Activated T-helper 2 cell treated with anti-CD3 and anti-CD28 coated beads, Interferon-gamma antibody, Interleukin-2, Interleukin-4, amounts not matched to agents 10 μg/mL and 5 μg/mL and 100 μg/mL, durations not matched to agents 14 hours and 24 hours and 36 hours (primary cell): ENCODE measurements around the gene NR2C2AP. TPM values are rescaled to one million over a fixed set of nuclear protein-coding genes. Genes with fewer than 3 reads are reported as not detected.
"Not testable (repeated sequence)": the region's sequence is repeated elsewhere in the genome, so short reads cannot be mapped to it uniquely, and the experiment has no call there.

Source experiments
- DNase-seq: peaks from one replicate; pipeline ENCODE4 v3.0.0; 2021; ENCODE audit warnings: low spot score
- H3K27ac Mint-ChIP-seq: one replicate; pipeline ENCODE4 v1.8.0; 2021; ENCODE audit warnings: mixed read lengths
- H3K27me3 Mint-ChIP-seq: one replicate; pipeline ENCODE4 v1.8.0; 2021; ENCODE audit warnings: low read depth, mixed read lengths
- H3K36me3 Mint-ChIP-seq: one replicate; pipeline ENCODE4 v1.8.0; 2021; ENCODE audit warnings: low read depth, mixed read lengths
- H3K4me1 Mint-ChIP-seq: one replicate; pipeline ENCODE4 v1.8.0; 2021; ENCODE audit warnings: low read depth, mixed read lengths
- H3K4me3 Mint-ChIP-seq: one replicate; pipeline ENCODE4 v1.8.0; 2021; ENCODE audit warnings: low read depth, mild to moderate bottlenecking, moderate library complexity, mixed read lengths
- H3K9me3 Mint-ChIP-seq: one replicate; pipeline ENCODE4 v1.8.0; 2021; ENCODE audit warnings: mixed read lengths
- intact Hi-C: fragments of 100-400 bp; cut with micrococcal nuclease; formaldehyde crosslinking; loops from one replicate; pipeline ENCODE4 v1.15.1; 2023
- total RNA-seq: library from RNA; stranded (reverse); gene quantifications from 2 replicates; pipeline ENCODE4 v1.2.3, GENCODE V29; 2022

NR2C2AP gene
- total RNA-seq, 1 donor from 2014 or later, result 32.5 TPM

GRCh38 chr19:19192078-19192882 lies 10.9 kb downstream of the NR2C2AP start, which contains the start of the genes BORCS8 and RFXANK:
Gene BORCS8 (minus strand): TSS chr19:19192152. CDS start chr19:19192117, 35 bp downstream.
Gene RFXANK (plus strand): TSS chr19:19192258. CDS start chr19:19193947, 1,689 bp downstream.
- intact Hi-C loops, result loop anchor here (1.0 to 5.0 kb wide), 5 partner anchors 11 to 275 kb away; partner anchors contain the start of genes ARMC6, COPE, DDX49 and MAU2
- Mint-ChIP-seq H3K4me3 (peak within 1 kb of the TSS; percentile 94), H3K36me3 (peaks cover 25% of the 10 kb centered on the region), H3K27ac (peak within 1 kb of the TSS; percentile 99), H3K27me3 (no peaks in the 10 kb centered on the region), H3K9me3 (no peaks in the 10 kb centered on the region), H3K4me1 (peaks cover 18% of the 10 kb centered on the region)
- DNase-seq, result peak; percentile 99

GRCh38 chr19:19191768-19192077 lies 11.5 kb downstream of the NR2C2AP start:
- H3K27ac Mint-ChIP-seq, result peak overlapping the region; percentile 99
- peaks cover 27% of the 10 kb centered on the region for H3K36me3 Mint-ChIP-seq
- H3K4me1 Mint-ChIP-seq, result peaks cover 18% of the 10 kb centered on the region
- DNase-seq, result no peak
- H3K4me3 Mint-ChIP-seq, result peak overlapping the region; percentile 94
- H3K9me3 Mint-ChIP-seq, result peaks cover 3% of the 10 kb centered on the region
- intact Hi-C loops, result loop anchor here (1.0 to 5.0 kb wide), 5 partner anchors 12 to 274 kb away; partner anchors contain the start of genes ARMC6, COPE, DDX49 and MAU2
- no peaks in the 10 kb centered on the region for H3K27me3 Mint-ChIP-seq

- intact Hi-C loops, result no loop called here
- H3K36me3 Mint-ChIP-seq, result peaks cover 48% of the 10 kb centered on the region
Observed at GRCh38 chr19:19186742-19187141, 16.5 kb downstream of the NR2C2AP start.

GRCh38 chr19:19185853-19186740 lies 17.1 kb downstream of the NR2C2AP start:
- H3K4me3 Mint-ChIP-seq, result no peak overlapping the region
- intact Hi-C loops, result no loop called here
- H3K27ac Mint-ChIP-seq, result peak overlapping the region; percentile 4

More at GRCh38 chr19:19186742-19187141, 16.5 kb downstream of the NR2C2AP start:
- H3K27ac Mint-ChIP-seq, result no peak overlapping the region
- H3K4me1 Mint-ChIP-seq, result peaks cover 13% of the 10 kb centered on the region
- H3K27me3 Mint-ChIP-seq, result no peaks in the 10 kb centered on the region
- no peak overlapping the region for H3K4me3 Mint-ChIP-seq
- DNase-seq, result no peak
- peaks cover 7% of the 10 kb centered on the region for H3K9me3 Mint-ChIP-seq

GRCh38 chr19:19181488-19181998 lies 21.7 kb downstream of the NR2C2AP start:
- no peaks in the 10 kb centered on the region for H3K27me3 Mint-ChIP-seq

More at GRCh38 chr19:19185853-19186740, 17.1 kb downstream of the NR2C2AP start:
- H3K4me1 Mint-ChIP-seq, result peaks cover 13% of the 10 kb centered on the region
- DNase-seq, result peak; percentile 42
- H3K9me3 Mint-ChIP-seq, result peaks cover 7% of the 10 kb centered on the region
- H3K27me3 Mint-ChIP-seq, result no peaks in the 10 kb centered on the region
- H3K36me3 Mint-ChIP-seq, result peaks cover 55% of the 10 kb centered on the region

GRCh38 chr19:19179548-19180441 lies 23.4 kb downstream of the NR2C2AP start:
- intact Hi-C loops, result no loop called here
- Mint-ChIP-seq H3K27me3 (no peaks in the 10 kb centered on the region), H3K4me1 (no peaks in the 10 kb centered on the region), H3K36me3 (peaks cover 33% of the 10 kb centered on the region), H3K9me3 (no peaks in the 10 kb centered on the region), H3K4me3 (no peak overlapping the region), H3K27ac (no peak overlapping the region)
- no peak for DNase-seq

More at GRCh38 chr19:19181488-19181998, 21.7 kb downstream of the NR2C2AP start:
- H3K9me3 Mint-ChIP-seq, result peaks cover 2% of the 10 kb centered on the region
- no peak overlapping the region for H3K27ac Mint-ChIP-seq
- H3K4me1 Mint-ChIP-seq, result peaks cover 2% of the 10 kb centered on the region
- intact Hi-C loops, result no loop called here
- DNase-seq, result no peak
- H3K4me3 Mint-ChIP-seq, result no peak overlapping the region
- peaks cover 40% of the 10 kb centered on the region for H3K36me3 Mint-ChIP-seq

GRCh38 chr19:19176950-19177349 lies 26.3 kb downstream of the NR2C2AP start:
- Mint-ChIP-seq H3K36me3 (peaks cover 24% of the 10 kb centered on the region), H3K4me1 (no peaks in the 10 kb centered on the region)
- intact Hi-C loops, result no loop called here

GRCh38 chr19:19173243-19173642 lies 30.0 kb downstream of the NR2C2AP start:
- H3K9me3 Mint-ChIP-seq, H3K4me1 Mint-ChIP-seq, H3K27me3 Mint-ChIP-seq, H3K36me3 Mint-ChIP-seq, intact Hi-C loops, DNase-seq, H3K4me3 Mint-ChIP-seq, H3K27ac Mint-ChIP-seq: not testable (repeated sequence)

More at GRCh38 chr19:19176950-19177349, 26.3 kb downstream of the NR2C2AP start:
- DNase-seq, result no peak
- Mint-ChIP-seq H3K9me3 (no peaks in the 10 kb centered on the region), H3K27ac (no peak overlapping the region), H3K4me3 (no peak overlapping the region), H3K27me3 (no peaks in the 10 kb centered on the region)

GRCh38 chr19:19171821-19172532 lies 31.2 kb downstream of the NR2C2AP start:
- Mint-ChIP-seq H3K4me3 (no peak overlapping the region), H3K27me3 (no peaks in the 10 kb centered on the region), H3K9me3 (no peaks in the 10 kb centered on the region), H3K36me3 (peaks cover 4% of the 10 kb centered on the region), H3K27ac (no peak overlapping the region), H3K4me1 (peaks cover 8% of the 10 kb centered on the region)
- no peak for DNase-seq
- intact Hi-C loops, result no loop called here

GRCh38 chr19:19170873-19171672 lies 32.1 kb downstream of the NR2C2AP start:
- no peaks in the 10 kb centered on the region for H3K36me3 Mint-ChIP-seq

More at GRCh38 chr19:19170873-19171672, 32.1 kb downstream of the NR2C2AP start:
- Mint-ChIP-seq H3K27ac (no peak overlapping the region), H3K4me3 (no peak overlapping the region), H3K4me1 (peaks cover 8% of the 10 kb centered on the region), H3K9me3 (no peaks in the 10 kb centered on the region), H3K27me3 (no peaks in the 10 kb centered on the region)
- intact Hi-C loops, result no loop called here
- no peak for DNase-seq
